Subcutaneous adipose tissue (tissue), 4 donors: ENCODE results near the gene ARL8B. TPM values are rescaled to one million over a fixed set of nuclear protein-coding genes. Genes with fewer than 3 reads are reported as not detected.

Experiments
- CTCF ChIP-seq: fragments of 450-650 bp; IDR thresholded peaks from one replicate; pipeline ENCODE4 v1.5.1; 2016; ENCODE audit warnings: low read depth, mild to moderate bottlenecking, control low read depth, antibody characterized with exemption, moderate library complexity
- total RNA-seq, 4 donors: library from RNA; depleted of rRNA; stranded (reverse); fragments of >200 nt; gene quantifications; one replicate each; pipeline ENCODE4 v1.1.0, GENCODE V29; 2016

The ARL8B gene
- total RNA-seq, 4 donors from 2014 or later: 49.4 to 136 (median 73.6) TPM

DNA sequence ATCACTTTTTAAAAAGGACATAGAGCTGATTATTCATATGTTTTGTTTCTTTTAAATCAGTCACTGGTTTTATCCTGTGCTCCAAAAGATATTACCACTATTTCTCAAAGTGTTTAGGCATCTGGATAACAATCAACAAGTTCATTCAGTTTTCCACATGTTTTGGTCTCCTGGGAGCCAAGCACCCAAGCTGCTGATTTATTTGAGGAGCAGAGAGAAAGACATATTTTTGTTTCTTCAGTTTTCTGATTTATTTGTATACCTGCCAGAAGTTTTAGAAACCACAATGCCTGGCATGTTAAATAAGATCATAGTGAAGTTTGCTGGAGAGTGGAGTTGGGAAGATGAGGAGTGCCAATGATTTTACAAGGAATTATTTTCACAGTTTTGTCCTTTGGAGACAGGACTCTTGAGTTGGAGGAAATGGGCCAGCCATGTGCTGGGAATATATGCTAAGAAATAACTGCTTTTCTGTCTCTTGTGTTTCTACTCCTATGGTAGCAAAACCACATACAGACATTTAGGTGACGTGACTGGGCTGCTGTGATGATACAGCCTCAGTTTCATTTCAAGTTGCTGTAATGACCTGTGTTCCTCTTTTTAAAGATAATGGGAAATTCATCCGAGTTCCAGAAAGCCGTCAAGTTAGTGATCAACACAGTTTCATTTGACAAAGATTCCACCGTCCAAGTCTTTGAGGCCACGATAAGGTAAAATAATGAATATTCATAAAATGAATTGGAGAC lies 77.1 kb downstream of the ARL8B start:
- TF ChIP-seq CTCF: no peak

- TF ChIP-seq CTCF: no peak
Measured at GRCh38 chr3:5201536-5201935, 79.4 kb downstream of the ARL8B start.

GRCh38 chr3:5202222-5202621 lies 80.1 kb downstream of the ARL8B start:
- no peak for TF ChIP-seq CTCF

- no peak for TF ChIP-seq CTCF
Measured at GRCh38 chr3:5205165-5205941, 83.3 kb downstream of the ARL8B start.

- TF ChIP-seq CTCF: no peak
Measured at GRCh38 chr3:5210926-5211325, 88.8 kb downstream of the ARL8B start.

DNA sequence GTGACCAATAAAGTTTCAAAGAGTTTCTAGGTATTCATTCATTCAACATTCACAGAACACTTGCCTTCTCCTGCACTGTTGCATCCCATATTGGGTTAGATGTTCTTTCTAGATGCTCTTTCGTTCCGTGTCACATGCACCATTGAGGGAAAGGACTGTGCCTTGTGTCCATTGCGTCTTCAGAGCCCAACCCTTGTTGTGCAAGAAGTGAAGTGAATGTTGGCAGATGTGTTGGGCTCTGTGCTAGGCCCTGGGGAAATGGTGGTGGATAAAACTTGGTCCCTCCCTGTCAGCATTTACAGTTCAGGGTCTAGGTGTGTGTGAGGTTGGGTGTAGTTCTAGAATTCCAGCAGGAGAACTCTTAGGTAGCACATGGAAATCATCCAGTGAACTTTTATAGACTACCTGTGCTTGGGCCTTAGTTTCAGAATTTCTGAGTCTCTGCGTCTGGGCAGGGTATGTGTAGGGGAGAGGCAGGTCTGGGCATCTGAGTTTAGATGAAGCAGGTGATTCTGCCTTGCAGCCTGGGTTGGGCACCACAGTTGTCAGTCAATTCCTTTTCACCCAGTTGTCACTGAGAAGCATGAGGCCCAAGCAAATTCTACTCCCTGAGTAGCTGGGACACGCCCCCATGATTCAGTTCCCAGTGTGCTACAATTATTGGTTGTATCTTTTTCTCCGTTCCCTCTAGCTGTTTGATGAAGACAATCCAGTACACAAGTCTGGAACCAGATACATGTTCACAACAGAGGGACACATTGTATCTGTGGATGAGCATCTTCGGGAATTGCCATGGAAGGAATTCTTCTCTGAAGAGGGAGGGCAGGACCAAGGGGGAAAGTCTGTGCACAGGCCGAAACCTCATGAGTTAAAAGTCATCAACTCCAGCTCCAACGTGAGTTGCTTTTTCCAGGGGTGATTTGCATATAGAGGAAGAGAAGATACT lies 90.8 kb downstream of the ARL8B start:
- no peak for TF ChIP-seq CTCF
